NCI-H510A (cell line): ENCODE measurements around the gene ACSL6.

Source experiments
- DNase-seq: peaks from one replicate; lab custom pipeline; 2025; lab: John Stamatoyannopoulos, UW

Gene ACSL6

GRCh38 chr5:131979816-131980215, 31.6 kb downstream of the ACSL6 start:
- DNase-seq, result no peak

DNA sequence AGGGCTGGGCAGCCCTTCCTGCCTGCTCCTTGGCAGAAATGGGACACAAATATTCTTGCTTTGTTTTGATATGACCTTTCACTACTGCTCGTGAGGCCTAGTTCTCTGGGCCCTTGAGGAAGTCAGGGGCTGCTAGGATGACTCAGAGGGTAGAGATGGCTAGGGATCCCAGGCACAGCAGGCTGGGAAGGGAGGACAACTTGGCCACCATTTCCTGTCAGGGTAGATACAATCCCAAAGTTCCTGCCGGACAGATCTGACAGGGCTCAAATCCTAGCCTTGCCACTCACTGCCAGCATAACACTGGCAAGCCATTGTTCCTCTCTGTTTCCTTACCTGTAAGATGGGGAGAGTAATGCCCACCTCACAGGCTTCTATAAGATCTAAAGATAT, 34.2 kb downstream of the ACSL6 start:
- DNase-seq, result no peak

- no peak for DNase-seq
Observed at GRCh38 chr5:131976414-131977211, 34.8 kb downstream of the ACSL6 start.

DNA sequence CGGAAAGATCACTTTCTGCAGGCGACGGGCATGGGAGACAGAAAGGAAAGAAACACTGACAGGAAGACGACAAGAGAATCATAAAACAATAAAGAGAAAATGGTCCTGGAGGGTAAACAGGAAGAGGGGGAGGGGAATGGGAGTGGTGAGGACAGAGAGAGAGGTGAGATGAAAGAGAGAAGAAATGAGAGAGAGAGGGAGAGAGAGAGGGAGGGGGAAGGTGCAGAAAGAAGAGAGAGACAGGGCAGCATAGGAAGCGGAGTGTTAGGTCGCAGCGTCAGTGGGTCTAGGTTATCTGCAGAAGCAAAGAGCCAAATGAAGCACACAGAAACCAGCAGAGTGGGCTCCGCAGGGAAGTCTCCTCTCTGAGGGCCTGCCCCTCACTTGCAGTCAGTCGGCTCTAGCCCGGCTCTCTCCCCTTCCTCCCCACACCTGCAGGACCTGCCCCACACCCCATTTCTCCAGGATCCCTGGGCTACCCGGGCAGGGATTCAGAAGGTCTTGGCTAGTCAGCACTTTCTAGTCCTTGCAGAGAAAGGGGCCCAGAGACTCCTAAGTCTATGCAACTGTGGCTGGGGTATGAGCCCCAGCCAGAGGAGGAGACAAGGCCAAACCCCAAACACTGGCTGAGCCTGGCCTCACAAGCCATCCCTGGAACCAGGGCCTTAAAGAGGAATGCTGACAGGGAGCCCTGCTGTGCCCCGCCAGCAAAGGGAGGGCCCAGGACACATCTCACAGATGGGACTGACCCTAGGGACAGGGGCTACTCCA, 36.3 kb downstream of the ACSL6 start:
- DNase-seq, result no peak

- no peak for DNase-seq
Observed at GRCh38 chr5:131974622-131974955, 36.9 kb downstream of the ACSL6 start.

GRCh38 chr5:131974016-131974415, 37.4 kb downstream of the ACSL6 start:
- DNase-seq, result no peak

GRCh38 chr5:131973089-131973712, 38.3 kb downstream of the ACSL6 start:
- DNase-seq, result no peak

DNA sequence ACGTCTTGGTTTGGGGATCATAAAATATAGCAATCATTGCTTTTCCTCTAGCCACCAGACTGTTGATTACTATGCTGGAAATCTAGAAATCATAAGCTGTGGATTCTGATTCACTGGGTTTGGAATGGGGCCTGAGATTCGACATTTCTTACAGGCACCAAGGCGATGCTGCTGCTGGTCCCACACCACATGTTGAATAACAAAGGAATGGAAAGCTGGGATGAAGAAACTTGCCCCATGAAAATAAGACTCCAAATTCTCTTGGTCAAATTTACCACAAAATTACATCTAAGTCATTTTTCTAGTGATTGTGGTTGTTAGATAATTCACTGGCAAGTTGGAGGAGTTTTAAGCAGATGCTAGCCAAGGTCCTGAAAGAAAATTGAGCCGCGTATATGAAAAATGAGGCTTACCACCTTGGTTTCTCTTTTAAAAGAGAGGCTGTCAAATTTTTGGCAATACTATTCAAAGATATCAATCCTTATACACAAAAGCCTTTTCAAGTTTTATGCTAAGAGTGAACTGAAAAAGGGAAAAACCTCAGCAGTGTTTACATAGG, 43.0 kb downstream of the ACSL6 start:
- DNase-seq, result no peak

GRCh38 chr5:131966551-131966950, 44.9 kb downstream of the ACSL6 start:
- DNase-seq, result no peak

DNA sequence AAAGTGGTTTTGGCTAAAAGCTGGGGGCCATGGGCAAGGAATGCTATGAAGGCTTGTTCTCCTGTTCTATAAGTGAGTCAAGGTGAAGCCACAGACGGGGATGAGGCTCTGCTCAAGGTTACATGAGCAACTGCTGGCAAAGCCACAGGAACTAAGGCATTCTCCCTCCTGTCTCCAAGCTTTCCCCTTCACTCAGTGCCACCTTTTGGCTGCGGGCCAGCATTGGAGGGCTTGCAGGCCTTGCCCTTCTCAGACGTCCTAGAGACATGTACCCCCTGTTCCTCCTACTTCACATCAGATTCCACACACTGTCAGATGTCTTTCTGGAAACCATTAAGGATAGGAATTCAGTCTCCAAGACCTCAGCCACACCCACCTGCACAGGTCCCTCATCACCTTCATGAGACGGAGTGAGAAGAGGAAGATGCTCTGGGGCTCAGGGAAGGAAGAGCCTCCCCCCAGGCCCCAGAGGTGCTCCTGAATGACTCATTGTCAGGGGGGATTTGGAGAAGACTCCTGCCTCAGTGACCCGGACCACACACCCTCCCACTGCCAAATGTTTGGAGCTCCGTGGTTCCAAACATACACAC, 45.5 kb downstream of the ACSL6 start:
- DNase-seq, result no peak

- no peak for DNase-seq
Observed at GRCh38 chr5:131959906-131960305, 51.6 kb downstream of the ACSL6 start.

DNA sequence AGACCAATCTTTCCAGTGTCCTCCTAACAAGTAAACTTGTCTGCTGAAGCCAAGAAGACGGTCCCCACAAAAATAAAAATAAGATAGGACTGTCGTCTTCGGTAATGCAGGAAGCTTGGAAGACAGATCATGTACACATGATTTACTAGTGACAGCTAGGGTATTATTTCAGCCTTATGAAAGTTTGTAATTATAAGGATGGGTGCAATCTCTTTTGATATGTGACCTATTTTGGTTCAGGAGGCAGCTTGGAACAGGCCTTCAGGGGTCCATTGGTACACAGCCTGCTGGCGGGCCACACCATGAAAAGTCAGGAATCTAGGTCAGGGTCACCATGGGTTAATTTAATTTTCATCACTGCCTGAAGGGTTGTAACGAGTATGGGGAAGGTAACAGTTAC, 52.3 kb downstream of the ACSL6 start:
- no peak for DNase-seq

DNA sequence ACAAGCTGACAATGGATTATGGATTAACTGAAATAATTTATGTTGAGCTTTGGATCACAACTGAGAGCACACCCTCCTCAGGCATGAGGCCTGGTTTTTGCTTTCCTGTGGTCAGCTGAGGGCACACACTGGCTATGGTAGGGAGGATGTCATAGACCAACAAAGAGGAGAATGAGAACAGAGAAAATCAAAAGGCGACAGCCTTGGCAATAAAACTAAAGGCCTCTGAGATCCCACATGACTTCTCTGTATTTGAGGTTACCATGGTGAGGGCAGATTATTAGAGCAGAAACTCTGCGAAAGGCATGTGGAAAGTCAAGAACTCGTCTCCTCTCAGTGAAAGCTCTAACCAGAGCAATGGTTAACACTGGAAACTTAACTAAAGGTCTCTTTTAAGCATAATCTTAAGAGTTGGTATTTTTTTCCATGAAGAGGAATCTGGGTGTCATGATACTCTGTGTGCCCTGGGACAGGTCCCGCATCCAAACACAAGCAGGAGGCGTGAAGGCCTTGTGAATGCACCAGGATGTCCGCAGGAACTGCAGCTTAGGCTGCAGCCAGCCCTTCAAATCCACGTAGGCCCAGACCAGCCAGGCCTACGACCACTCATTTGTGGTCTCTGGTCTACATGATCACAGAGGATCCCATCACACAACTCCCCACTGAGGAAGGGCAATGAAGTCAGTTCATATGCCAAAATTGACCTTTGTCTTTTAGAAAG, 53.6 kb downstream of the ACSL6 start:
- DNase-seq, result no peak

DNA sequence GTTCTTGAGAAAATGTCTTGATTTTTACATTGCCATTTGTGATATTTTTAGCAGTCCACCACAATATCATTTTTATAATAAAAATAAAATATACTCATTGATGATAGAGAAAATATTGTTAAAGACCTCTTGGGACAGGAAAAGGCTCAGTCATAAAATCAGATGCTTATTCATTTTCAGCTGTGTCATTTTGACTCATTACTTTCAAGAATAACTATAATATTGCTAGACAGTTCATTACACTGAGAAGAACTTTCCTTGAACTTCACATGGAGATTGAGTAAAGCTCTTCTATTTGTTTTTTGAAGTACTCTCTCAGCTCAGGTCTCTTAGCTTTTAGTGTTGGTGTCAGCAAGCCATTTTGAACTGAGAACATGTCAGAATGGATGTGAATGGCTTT, 57.5 kb downstream of the ACSL6 start:
- DNase-seq, result no peak

DNA sequence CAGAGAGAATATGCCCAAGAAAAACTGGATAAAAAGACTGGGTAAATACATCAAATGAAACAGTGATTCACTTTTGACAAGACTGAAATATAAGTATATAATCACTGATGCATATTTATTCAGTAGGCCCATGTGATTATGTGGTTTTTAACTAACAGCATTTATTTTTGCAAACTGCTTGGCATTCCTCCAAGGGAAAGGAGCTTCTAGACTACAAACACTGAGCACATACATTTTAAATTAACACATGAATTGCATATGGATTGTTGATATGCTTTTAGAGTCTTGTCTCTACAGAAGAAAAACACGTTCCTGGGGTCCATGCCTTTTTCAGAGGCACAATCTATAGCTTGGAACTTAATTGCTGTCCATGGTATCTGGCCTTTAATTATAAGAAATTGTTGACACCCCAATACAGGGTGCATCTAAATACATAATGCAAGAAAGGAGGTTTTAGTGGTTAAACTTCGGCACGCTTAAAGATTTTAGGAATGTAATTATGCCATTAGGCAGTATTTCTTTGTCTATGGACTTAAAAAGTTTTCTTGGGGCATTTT, 59.1 kb downstream of the ACSL6 start:
- DNase-seq, result no peak

GRCh38 chr5:131950706-131951105, 60.8 kb downstream of the ACSL6 start:
- no peak for DNase-seq

DNA sequence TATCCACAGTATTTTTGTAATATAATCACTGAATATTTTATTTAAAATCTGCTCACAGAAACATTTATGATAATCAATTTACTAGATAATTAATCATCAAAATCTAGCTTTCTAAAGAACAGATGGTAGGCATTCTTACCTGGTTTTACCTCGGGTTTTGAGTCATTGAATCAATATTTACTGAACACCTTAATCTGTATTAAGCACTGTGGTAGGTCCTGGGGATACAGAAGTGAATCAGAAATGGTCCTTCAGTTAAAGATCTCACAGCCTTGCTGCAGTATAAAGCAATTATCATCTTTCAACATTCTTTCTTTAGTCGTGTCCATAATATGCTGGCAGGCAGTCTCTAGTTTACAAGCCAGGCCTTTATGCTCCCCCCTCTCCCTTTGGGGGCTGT, 64.0 kb downstream of the ACSL6 start:
- DNase-seq, result no peak

GRCh38 chr5:131945551-131946168, 65.8 kb downstream of the ACSL6 start, which contains the start of gene MEIKIN:
Gene MEIKIN (minus strand): TSS chr5:131945663. CDS start chr5:131945505, 158 bp downstream.
- DNase-seq, result no peak

- no peak for DNase-seq
Observed at GRCh38 chr5:131944702-131945550, 66.5 kb downstream of the ACSL6 start.

- DNase-seq, result no peak
Observed at GRCh38 chr5:131943916-131944315, 67.5 kb downstream of the ACSL6 start.
